GM19467 (cell line): ENCODE data around the gene ROR1.

Experiments
- ATAC-seq: cut with Tn5 transposase; IDR thresholded peaks from one replicate; pipeline ENCODE4 v1.9.1; 2021; ENCODE audit warnings: mild to moderate bottlenecking, moderate library complexity; ENCODE audit not compliant: unreplicated experiment

The ROR1 gene

DNA sequence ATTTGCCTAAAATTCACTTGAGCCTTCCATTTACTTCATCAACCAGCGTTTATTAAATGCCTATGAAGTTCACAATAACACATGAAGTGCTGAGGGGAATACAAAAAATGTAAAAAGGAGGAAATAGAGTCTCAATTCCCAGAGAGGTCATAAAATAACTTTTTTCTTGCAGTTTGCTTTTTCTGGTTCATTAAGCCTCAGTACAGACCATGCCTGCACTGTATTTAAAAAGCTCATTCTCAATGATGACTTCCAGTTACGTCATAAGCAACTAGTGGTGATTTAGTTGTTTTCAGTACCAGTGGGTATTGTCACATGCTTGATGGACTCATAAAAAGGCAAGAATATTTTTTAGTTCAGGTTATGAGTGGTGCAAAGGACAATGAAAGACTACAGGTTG, 269.5 kb downstream of the ROR1 start:
- no peak for ATAC-seq

DNA sequence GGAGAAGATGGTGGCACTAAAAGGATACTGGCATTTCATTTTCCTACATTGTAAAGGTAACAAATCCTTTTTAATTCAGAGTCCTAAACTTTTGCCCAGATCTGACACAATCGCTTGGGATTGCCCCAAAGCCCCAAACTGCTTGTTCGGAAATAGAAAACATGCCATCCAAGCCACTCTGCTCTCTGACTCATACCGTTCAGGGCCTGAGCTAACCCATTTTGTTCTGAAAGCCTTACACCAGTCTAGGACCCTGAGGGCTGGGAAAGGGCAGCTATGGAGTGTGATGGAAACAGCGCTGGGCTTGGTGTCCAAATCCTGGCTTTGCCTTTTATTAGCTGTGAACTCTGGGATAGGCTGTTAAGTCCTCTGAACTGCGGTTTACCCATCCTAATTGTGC, 270.2 kb downstream of the ROR1 start:
- no peak for ATAC-seq

DNA sequence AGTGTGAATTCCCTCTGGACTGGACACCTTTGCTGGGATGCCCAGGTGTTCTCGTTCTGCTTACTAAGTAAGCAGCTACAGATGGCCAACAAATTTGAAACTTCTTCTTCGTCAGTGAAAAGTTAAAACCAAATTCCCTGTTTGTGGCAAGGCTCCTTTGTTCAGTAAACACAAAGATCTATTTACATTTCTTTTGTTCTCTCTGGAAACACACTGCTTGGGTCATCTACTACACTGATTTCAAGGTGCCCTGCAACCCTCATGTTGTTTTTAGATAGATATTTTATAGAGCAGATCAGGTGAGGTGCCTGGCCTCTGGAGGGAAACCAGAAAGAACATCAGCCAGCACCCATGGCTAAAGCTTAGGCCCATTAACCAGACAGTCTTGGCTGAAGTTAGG, 272.4 kb downstream of the ROR1 start:
- ATAC-seq = no peak

DNA sequence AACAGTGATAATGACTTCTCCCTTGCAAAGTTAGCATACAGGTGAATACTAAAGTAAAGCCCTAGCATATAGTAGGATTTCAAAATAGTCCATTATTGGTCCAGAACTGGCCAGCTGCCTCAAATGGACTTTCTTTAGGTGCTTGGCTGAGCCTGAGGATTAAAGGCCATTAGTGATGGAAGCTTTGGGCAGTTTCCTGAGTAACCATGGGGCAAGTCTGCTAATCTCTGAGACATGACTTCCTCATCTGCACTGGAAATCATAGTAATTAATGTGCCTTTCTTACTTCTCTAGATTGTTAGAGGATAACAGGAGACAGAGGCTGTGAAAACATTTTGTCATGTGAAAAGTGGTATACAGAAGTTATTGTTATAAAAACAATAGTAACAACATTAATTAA, 273.1 kb downstream of the ROR1 start:
- no peak for ATAC-seq

DNA sequence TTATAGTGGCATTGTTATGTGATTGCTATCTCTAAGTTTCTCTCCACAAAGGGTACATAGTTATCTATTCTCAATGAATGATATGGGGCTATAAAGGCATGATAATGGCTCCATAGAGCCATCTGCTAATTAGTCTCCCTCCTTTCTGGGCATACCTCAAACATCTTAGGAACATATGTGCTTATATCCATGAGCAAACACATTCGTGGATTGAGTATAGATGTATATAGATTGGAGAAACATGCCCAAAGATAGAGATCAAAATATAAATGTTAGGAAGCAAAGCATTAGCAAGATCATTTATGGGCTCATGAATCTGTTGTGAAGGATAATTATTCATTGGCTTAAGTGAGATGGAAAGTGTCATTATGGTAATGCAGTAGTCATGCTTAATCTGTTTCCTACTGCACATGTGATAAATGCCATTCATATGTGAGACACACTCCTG, 273.8 kb downstream of the ROR1 start:
- no peak for ATAC-seq

DNA sequence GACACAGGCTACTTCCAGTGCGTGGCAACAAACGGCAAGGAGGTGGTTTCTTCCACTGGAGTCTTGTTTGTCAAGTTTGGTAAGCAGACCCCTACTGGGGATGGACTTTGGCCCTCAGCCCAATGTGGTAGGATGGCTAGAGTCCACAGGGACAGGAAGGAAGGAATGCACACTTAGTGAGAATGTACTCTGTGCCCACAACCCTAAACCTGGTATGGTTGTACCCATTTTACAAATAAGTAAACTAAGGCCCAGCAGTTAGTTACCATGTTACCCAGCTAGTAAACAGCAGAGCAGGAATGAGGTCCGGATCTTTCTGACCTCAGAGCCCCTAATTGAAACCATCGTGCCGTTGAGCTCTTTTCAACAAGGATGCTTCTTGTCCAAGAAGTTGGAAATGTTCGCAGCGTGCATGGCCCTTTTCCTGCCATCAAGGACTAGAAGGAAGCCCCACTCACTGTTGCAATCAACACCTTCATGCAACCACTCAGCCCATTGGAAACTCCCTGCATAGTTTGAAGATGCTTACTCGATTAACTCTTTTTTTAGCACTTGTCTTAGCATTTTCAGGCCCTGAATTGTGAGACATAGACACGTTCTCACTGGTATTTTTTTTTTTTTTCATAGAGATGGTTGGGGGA, 276.2 kb downstream of the ROR1 start:
- no peak for ATAC-seq

DNA sequence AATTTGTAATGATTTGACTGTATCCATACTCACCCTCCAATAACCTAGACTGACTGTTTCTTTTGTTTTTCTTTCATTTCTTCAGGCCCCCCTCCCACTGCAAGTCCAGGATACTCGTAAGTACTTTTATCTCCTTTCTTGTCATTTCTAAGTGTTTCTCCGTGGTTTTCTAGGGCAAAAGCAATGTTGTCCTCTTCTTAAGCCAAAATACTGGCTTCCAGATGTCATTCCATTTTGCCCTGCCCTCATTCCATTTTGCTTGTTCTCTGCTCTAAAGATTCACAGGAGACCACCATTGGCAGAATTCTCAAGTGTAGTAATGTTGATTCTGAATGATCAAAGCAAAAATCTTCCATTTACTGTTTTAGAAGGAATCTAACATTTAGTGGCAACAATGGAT, 276.8 kb downstream of the ROR1 start:
- no peak for ATAC-seq

DNA sequence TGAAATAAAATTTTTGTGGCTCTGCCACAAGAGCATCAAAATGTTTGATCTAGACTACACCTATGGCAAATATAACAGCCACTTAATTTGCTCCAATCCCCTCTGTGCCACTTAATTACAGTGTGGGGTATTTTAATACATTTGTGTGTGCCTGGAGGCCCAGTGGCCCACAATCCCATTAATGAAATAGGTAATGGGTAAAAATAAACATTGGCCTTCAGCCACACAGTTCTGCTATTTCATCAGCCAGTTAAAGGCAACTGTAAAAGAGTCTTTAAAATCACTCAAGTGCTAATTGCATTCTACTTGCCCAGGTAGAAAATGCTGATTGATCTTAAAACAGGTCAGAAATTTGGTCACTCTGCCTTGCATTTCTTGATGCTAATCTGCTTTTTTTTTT, 278.0 kb downstream of the ROR1 start:
- no peak for ATAC-seq

DNA sequence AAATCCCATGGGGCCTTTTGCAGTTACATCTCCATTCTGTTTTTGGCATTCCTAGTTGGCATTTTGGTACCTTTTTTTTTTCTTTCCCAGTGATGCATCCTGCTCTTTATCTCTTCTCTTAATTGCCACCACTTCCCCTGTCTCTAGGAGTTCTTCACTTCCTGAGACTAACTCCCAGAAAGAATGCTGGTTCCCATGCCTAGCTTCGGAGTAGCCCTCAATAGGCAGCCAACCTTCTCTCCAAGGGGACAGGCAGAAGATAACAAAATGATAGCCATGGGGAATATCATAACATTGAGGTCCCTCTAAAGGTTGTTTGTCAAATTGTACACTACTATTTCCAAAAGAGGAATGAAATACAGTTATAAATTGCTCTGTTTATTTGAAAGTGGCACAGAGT, 279.0 kb downstream of the ROR1 start:
- ATAC-seq = no peak

DNA sequence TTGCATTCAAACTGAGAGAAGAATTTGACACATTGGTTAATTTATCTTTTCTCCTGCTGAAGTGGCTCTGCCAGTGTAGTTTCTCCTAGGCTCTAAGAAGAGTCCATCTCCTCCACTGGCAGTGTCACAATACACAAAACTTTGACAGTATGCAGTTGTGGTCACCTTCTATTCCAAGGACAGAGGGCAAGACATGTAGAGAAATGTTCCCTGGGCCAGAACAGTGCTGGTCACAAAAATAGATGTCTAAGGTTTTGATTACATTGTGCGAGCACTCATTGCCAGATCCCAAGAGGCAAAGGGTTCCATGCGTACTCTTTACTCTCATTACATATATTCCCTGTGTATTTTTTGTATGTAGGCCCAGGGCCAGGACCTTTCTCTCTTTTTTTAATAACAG, 281.5 kb downstream of the ROR1 start:
- no peak for ATAC-seq

DNA sequence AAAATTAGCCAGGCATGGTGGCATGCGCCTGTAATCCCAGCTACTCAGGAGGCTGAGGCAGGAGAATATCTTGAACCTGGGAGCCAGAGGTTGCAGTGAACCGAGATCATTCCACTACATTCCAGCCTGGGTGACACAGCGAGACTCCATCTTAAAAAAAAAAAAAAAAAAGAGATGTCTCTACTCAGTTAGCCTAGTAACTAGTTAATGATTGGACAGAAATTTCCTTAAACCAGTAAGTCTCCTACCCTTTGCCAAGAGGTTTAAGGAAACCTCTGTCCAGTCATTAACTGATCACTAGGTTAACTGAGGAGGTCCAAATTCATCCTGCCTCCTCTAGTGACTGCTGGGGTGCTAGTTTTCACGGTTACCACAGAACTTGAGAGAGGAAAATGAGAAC, 285.7 kb downstream of the ROR1 start:
- ATAC-seq = no peak

DNA sequence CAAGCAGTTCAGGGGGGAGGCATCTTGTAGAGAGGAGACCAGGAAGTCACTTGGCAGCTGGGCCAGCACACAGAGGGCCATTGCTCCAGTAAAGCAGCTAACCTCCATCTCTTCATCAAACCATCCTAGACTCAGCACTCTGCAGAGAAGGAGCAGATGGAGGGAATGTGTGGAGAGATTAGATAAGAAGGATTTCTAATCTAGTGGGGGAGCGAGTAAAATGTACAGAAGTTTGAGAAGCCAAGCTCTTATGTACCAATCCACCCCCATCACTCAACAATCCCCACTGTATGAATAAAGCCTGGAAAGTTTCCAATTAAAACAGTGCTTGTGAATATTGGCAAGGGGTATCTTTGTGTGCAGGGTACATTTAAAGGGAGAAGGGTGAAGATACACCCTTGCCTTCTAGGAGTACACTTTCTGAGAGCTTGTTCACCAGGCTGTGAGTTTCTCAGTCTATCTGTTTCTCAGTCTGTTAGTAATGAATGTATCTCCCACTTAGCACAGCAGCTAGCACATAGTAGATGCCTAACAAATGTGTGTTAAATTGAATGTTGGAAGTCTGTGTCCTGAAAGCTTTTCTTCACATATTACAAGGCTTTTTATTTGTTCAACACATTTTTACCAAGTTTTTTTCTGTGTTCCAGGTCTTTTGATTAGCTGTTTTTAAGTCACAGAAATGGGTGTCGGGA, 286.9 kb downstream of the ROR1 start:
- no peak for ATAC-seq

DNA sequence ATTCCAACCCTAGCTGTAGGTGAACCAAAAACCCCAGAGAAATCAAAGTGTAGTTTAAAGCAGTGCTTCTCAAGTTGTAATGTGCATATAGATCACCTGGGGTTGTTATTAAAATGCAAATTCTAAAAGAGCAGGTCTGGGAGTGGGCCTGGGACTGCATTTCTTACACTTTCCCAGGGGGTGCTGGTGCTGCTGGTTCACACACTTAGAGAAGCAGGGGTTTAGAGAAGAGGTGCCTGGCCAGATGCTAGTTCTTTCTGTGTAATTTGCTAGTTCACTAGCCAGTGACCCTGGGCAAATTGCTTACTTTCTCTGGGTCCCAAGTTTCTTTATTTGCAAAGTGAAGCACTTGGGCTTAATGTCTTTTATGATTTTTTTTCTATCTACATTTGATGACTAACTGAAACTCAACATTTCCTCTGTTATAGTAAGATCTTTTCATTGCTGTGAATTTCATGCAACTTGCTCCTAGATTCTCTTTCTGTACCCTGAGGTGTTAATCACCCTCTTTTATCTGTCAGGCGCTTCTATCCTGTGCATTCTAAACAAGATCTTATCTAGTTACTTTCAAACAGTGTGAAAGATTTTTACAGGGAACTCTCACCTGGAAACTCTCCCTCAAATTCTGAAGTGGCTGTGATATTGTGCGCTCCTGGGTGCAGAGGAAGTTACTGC, 287.8 kb downstream of the ROR1 start:
- ATAC-seq = no peak

DNA sequence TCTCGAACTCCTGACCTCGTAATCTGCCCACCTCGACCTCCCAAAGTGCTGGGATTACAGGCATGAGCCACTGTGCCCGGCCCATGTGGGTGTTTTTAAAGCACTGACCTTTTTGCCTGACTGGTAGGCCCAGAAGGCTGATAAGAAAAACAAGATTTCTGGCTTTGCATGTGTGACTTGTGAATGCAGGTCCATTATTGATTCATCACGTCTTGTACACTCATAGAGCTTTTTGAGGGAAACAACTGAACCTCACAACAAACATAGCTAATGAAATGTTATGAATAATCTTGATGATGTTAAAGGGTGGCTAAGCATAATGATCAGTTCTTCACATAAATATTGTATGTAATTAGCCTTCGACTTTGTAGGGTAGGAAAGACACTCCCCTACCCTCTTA, 288.7 kb downstream of the ROR1 start:
- no peak for ATAC-seq

DNA sequence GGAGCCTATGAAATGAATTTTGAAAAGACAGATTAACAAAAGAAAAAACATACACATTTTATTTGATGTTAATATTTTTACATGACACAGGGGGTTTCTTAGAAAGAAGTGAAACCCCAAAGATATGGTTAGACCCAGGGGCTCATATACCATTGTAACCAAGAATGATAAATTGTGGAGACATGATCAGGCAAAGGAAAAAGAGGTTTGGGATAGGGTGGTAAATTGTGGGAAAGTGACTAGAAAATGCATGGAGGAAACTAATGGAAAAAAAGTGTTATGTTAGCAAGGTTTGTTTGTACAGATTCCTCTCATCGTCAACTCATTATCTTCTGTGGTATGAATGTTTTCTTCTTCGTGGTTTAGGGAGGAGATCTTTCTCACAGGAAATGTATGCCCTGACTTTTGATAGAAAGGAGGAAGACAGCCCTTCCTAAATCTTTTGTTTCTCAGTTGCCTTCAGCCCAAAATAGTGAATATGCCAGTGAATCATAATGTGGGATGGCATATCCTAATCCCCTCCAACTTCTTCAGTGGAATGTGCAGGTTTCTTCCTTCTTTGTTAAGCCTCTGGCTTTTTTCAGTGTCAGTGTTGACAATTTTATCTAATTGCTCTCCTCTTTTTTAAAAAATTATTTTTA, 289.2 kb downstream of the ROR1 start:
- ATAC-seq = no peak

DNA sequence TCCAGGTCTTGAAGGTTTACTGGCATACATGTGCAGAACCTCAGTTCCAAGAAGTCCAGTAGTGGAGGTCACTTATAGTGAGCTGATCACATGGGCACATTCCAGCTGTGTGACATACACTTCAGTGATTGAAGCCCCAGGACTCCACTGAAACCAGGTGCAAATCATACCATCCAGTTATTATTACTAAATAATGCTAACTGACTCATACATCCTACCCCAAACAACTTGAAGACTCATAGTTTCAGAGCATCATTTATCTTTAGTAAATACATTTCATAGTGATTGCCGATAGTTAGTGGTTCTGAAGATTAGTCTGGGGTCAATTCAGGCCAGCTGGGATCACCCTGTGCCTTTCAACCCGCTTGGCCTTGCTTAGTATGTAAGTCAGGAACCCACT, 291.8 kb downstream of the ROR1 start:
- ATAC-seq = no peak

DNA sequence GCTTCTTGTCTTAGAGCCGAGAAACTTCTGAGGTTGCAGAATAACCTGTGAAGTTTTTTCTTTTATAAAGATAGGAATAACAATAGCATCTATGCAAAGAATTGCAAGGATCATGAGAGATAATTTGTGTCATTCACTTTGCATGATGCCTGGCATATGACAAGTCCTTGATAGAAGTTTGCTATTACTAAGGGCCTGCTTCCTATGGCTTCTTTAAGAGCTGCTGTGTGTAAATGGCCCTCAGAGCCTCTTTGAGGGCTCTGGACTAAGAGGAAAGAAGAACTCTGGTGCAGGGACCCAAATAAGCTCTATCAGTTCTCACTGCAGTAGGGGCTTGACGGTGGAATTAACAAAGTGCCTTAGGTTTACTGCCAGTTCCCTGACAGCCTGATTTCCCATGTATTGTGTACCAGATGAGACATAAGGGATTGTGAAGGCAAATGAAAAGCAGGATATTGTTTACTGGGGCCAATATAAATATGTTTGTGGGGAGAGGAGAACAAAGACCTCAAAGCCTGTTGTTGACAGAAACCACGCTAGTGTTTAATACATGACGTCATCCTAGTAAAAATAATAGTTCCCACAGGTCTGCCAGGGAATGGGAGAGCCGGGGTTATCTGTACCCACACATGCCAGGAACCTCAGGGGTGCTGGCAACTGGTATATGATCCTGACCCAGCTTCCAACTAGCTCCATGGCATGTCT, 298.4 kb downstream of the ROR1 start:
- ATAC-seq = no peak

DNA sequence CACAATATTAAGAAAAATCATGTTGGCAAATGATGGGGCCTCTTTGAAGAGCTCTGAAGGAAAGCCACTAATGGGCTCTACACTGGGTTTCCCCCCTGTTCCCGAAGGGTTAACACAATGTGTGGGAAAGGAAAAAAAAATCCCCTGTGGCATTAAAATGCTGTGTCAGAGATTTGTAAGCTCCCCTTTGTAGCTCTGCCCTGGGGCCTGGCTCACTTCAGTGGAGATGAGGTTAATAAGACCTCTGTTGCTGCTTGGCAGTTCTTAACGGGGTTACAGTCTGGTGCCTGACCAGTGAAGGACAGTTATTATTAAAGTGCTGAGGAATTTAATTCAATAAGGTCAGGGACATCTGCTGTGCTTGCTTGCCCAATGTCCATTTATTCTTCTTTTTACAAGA, 299.9 kb downstream of the ROR1 start:
- no peak for ATAC-seq

DNA sequence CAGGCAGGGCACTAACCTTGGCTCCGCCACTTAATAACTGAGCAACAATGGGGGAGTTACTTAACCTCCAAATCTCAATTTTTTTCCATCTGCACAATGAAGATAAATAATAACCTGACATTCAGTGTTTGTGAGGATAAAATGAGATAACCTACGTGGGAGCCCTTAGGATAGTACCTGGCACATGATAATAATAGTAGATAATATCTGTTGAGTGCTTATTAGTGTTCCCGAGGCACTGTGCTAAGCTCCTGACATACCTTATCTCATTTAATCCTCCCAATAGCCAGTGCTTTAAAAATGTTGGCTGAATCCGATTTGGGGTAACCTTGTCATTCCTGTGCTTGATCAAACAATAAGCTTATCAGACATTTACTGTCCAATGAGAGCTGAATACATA, 300.9 kb downstream of the ROR1 start:
- ATAC-seq = no peak

DNA sequence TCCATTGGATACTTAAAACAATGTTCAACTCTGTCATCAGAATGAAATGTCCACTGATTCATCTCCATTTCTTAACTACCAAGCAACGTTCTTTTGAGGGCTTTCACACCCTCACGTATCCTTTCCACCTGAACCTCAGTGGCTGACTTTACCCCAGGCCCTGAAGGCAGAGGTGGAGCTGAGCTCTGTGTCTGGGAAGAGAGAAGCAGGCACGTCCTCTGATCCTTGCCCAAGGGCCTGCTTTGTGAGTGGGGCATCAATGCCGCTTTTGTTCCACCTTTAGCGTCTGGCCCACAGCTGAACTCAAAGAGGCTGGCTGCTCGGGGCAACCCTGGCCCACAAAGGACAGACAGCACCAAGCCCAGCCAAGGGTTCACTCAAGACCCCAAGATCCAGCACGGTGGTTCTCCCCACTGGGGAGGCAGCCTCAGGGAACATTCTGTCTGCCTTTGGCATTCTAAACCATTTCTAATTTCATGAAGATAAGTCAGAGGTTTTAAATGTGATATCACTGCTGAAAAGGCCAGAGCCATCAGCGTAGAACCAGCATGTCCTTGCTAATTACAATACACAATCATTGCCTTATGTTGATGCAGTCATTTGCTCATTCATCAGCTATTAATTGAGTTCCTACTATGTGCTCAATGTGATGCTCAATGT, 303.6 kb downstream of the ROR1 start:
- ATAC-seq = no peak
